GM12892 (cell line): ENCODE measurements around the gene MACROD2.

Source experiments
- POLR2A ChIP-seq: IDR thresholded peaks from 2 replicates; pipeline ENCODE4 v1.6.1; 2011; ENCODE audit warnings: low read depth, low read length, control low read depth
- TAF1 ChIP-seq: IDR thresholded peaks from 2 replicates; pipeline ENCODE4 v1.6.1; 2011; ENCODE audit warnings: low read depth, mild to moderate bottlenecking, control low read depth, low read length, borderline replicate concordance

DNA sequence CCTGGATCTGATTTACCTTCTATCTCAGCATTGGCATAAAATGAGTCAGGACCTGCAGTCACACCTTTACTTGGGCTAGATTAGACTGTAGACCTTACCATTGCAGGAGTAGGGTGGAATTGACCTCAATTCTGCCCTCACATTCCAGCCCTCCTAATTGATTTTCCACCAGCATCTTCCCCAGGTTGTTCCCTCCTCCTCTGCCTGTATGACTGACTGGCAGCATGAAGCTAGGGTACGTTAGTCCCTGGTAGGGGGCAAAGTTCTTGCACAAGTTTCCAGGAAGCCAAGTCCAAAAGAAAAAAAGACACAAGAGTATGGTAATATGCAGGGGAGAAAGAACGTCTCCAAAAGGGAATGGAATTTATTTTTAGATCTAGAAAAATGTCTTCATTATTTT is 567.7 kb downstream of the MACROD2 start:
- TF ChIP-seq POLR2A = no peak
- TF ChIP-seq TAF1 = no peak
